Parathyroid adenoma (tissue), 2 donors: ENCODE data around the gene C1S.
"Not testable (repeated sequence)": the region's sequence is repeated elsewhere in the genome, so short reads cannot be mapped to it uniquely, and the experiment has no call there.

ENCODE experiments used
- H2AFZ ChIP-seq: fragments of 300-600 bp; sonication (generic); one replicate; pipeline ENCODE4 v1.7.0; 2017; ENCODE audit warnings: antibody characterized with exemption, mild to moderate bottlenecking
- H3K27ac ChIP-seq: fragments of 300-600 bp; sonication (generic); one replicate; pipeline ENCODE4 v1.7.0; 2017
- H3K27me3 ChIP-seq: fragments of 300-600 bp; sonication (generic); one replicate; pipeline ENCODE4 v1.7.0; 2017; ENCODE audit warnings: low read length; ENCODE audit not compliant: control insufficient read depth, insufficient read depth
- H3K36me3 ChIP-seq: fragments of 300-600 bp; sonication (generic); one replicate; pipeline ENCODE4 v1.7.0; 2017; ENCODE audit warnings: low read length; ENCODE audit not compliant: control insufficient read depth, insufficient read depth
- H3K4me1 ChIP-seq: fragments of 300-600 bp; sonication (generic); one replicate; pipeline ENCODE4 v1.7.0; 2017; ENCODE audit warnings: control low read depth
- H3K4me2 ChIP-seq: fragments of 300-600 bp; sonication (generic); one replicate; pipeline ENCODE4 v1.7.0; 2017; ENCODE audit warnings: low read length
- H3K4me3 ChIP-seq: fragments of 300-600 bp; sonication (generic); one replicate; pipeline ENCODE4 v1.7.0; 2017; ENCODE audit warnings: low read depth, low read length
- H3K79me2 ChIP-seq: fragments of 300-600 bp; sonication (generic); one replicate; pipeline ENCODE4 v1.7.0; 2017; ENCODE audit warnings: control low read depth
- H3K9ac ChIP-seq: fragments of 300-600 bp; sonication (generic); one replicate; pipeline ENCODE4 v1.7.0; 2017; ENCODE audit warnings: mild to moderate bottlenecking
- H3K9me3 ChIP-seq: fragments of 300-600 bp; sonication (generic); one replicate; pipeline ENCODE4 v1.7.0; 2017; ENCODE audit warnings: low read length; ENCODE audit not compliant: control insufficient read depth
- CTCF ChIP-seq: fragments of 300-600 bp; sonication (generic); IDR thresholded peaks from one replicate; pipeline ENCODE4 v1.7.0; 2017; ENCODE audit warnings: antibody characterized with exemption, mild to moderate bottlenecking
- donor health status: primary hyperparathyroidism.

C1S gene

GRCh38 chr12:7060353-7060954 is at the start of gene C1S:
Gene C1S (plus strand): TSS chr12:7060718. CDS start chr12:7061913, 1,195 bp downstream.
- Histone ChIP-seq H3K9me3 (no peaks in the 10 kb centered on the region), H3K27me3 (no peaks in the 10 kb centered on the region), H3K4me2 (no peak within 1 kb of the TSS), H3K4me1 (no peaks in the 10 kb centered on the region), H3K79me2 (no peaks in the 10 kb centered on the region), H3K27ac (no peak within 1 kb of the TSS), H3K9ac (no peak within 1 kb of the TSS), H3K36me3 (no peaks in the 10 kb centered on the region), H2AFZ (no peak within 1 kb of the TSS), H3K4me3 (no peak within 1 kb of the TSS)
- peak; percentile 31 for TF ChIP-seq CTCF

GRCh38 chr12:7011398-7011797 is 49.1 kb upstream of the C1S start:
- not testable (repeated sequence) for H3K27me3 ChIP-seq, H3K9me3 ChIP-seq, H2AFZ ChIP-seq, H3K9ac ChIP-seq, H3K4me3 ChIP-seq, H3K4me2 ChIP-seq, H3K4me1 ChIP-seq, H3K27ac ChIP-seq, H3K36me3 ChIP-seq
- H3K79me2 ChIP-seq, result peaks cover 15% of the 10 kb centered on the region

DNA sequence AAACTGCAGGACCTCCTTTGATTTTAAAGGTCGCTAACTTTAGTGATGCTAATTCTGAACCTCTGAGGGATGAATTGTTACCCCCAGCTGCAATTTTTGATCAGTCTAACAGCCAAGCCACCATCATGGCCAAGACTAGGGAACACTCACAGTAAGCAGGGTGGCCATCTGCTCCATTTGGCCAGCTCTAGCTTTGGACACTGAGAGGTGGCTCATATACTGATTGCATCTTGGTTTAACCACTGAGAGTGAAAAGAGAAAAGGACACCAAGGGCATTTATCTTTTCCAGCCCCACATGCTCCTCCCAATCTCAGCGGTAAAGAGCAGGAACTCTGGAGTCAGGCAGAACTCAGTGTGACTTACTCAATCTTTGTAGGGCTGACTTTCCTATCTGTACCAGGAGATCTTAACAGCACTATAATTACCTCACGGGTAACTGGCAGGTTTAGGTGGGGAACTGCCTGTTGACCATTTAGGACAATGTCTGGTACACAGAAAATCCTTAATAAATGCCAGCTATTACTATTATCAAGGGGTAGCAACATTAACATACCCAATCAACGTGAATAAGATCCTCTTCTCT is 48.4 kb upstream of the C1S start:
- H3K27me3 ChIP-seq, result no peaks in the 10 kb centered on the region
- no peak overlapping the region for H2AFZ ChIP-seq
- H3K27ac ChIP-seq, result no peak overlapping the region
- no peak overlapping the region for H3K4me2 ChIP-seq
- no peak for TF ChIP-seq CTCF
- H3K9me3 ChIP-seq, result no peaks in the 10 kb centered on the region
- H3K9ac ChIP-seq, result no peak overlapping the region
- peaks cover 15% of the 10 kb centered on the region for H3K79me2 ChIP-seq
- peaks cover 8% of the 10 kb centered on the region for H3K4me1 ChIP-seq
- H3K4me3 ChIP-seq, result no peak overlapping the region
- no peaks in the 10 kb centered on the region for H3K36me3 ChIP-seq

GRCh38 chr12:7013101-7013500 is 47.4 kb upstream of the C1S start:
- TF ChIP-seq CTCF, result no peak
- Histone ChIP-seq H3K4me3 (no peak overlapping the region), H2AFZ (no peak overlapping the region), H3K4me2 (no peak overlapping the region), H3K27me3 (no peaks in the 10 kb centered on the region), H3K9me3 (no peaks in the 10 kb centered on the region), H3K27ac (no peak overlapping the region), H3K79me2 (peaks cover 15% of the 10 kb centered on the region), H3K9ac (no peak overlapping the region), H3K4me1 (peaks cover 11% of the 10 kb centered on the region), H3K36me3 (no peaks in the 10 kb centered on the region)

- H2AFZ ChIP-seq, result no peak overlapping the region
- no peak overlapping the region for H3K27ac ChIP-seq
- H3K36me3 ChIP-seq, result no peaks in the 10 kb centered on the region
- H3K79me2 ChIP-seq, result peaks cover 14% of the 10 kb centered on the region
- TF ChIP-seq CTCF, result no peak
- no peak overlapping the region for H3K4me2 ChIP-seq
- no peak overlapping the region for H3K9ac ChIP-seq
- H3K9me3 ChIP-seq, result no peaks in the 10 kb centered on the region
- no peak overlapping the region for H3K4me3 ChIP-seq
- H3K27me3 ChIP-seq, result no peaks in the 10 kb centered on the region
- H3K4me1 ChIP-seq, result peaks cover 16% of the 10 kb centered on the region
Observed at GRCh38 chr12:7015555-7016370, 44.8 kb upstream of the C1S start.
